ENCODE measurements around the gene CFLAR. TPM values are rescaled to one million over a fixed set of nuclear protein-coding genes. Genes with fewer than 3 reads are reported as not detected.

CFLAR gene
- total RNA-seq, 1 experiment from 2014 or later = 35.6 TPM

GRCh38 chr2:201185863-201186262 is 69.9 kb downstream of the CFLAR start:
- Histone ChIP-seq H4K20me1 (ENCODE audit: insufficient read depth) (no peaks in the 10 kb centered on the region), H3K4me2 (ENCODE audit: low read length) (no peak overlapping the region), H3K9ac (ENCODE audit: low read length) (no peak overlapping the region), H3K9me2 (ENCODE audit: insufficient read depth) (no peaks in the 10 kb centered on the region), H3K27ac (ENCODE audit: low read depth, low read length) (no peak overlapping the region), H3K4me1 (ENCODE audit: control insufficient read depth in 1 of 2, insufficient read depth in 2 of 2, low read length in 2 of 2) (peaks cover 0 to 13% of the 10 kb centered on the region in 2 experiments; a peak in 2 of 4 replicates), H3K9me3 (ENCODE audit: control insufficient read depth in 1 of 2, insufficient read depth in 1 of 2, low read depth in 1 of 2, low read length in 2 of 2) (no peaks in the 10 kb centered on the region), H3K4me3 (replicated peaks in 1 of 2; ENCODE audit: low read depth in 1 of 2, low read length in 2 of 2) (no peak overlapping the region), H3K27me3 (ENCODE audit: insufficient read depth, low read length) (no peaks in the 10 kb centered on the region), H3K79me2 (ENCODE audit: insufficient read depth, low read length) (no peaks in the 10 kb centered on the region), H2AFZ (ENCODE audit: low read depth, low read length, poor library complexity, severe bottlenecking) (no peak overlapping the region), H3K36me3 (ENCODE audit: control insufficient read depth in 1 of 2, insufficient read depth in 2 of 2, low read length in 2 of 2) (no peaks in the 10 kb centered on the region)
- RAD21 ChIA-PET (ENCODE audit: low non-redundant PET in 1 of 2, low total read pairs in 2 of 2, uncharacterized antibody in 2 of 2, unreplicated experiment in 2 of 2) = no interaction called here
- BruUV-seq (replicated peaks) = no TSS peak
- TF ChIP-seq EZH2 (IDR thresholded peaks at IDR 0.05) (no peak), POLR2AphosphoS5 (IDR thresholded peaks at IDR 0.05; ENCODE audit: low read depth, low read length) (no peak), SIN3A (IDR thresholded peaks at IDR 0.05; ENCODE audit: low read depth) (no peak), TCF7L2 (IDR thresholded peaks at IDR 0.05; ENCODE audit: borderline replicate concordance, extremely low read depth, insufficient read depth, insufficient read length) (no peak), ELF1 (IDR thresholded peaks at IDR 0.05; ENCODE audit: borderline replicate concordance, low read depth) (no peak), REST (IDR thresholded peaks at IDR 0.05; ENCODE audit: low read depth) (no peak), CTCF (IDR thresholded peaks at IDR 0.05 in 2 of 3, conservative IDR thresholded peaks at IDR 0.05 in 1 of 3; ENCODE audit: borderline replicate concordance in 1 of 3, insufficient read depth in 1 of 3, low read depth in 2 of 3, low read length in 2 of 3) (no peak), EGR1 (IDR thresholded peaks at IDR 0.05; ENCODE audit: low read depth) (no peak), MAX (IDR thresholded peaks at IDR 0.05) (no peak), ZFX (IDR thresholded peaks at IDR 0.05) (no peak), RAD21 (IDR thresholded peaks at IDR 0.05; ENCODE audit: low read depth) (no peak), SP1 (IDR thresholded peaks at IDR 0.05; ENCODE audit: low read depth) (no peak), ATF3 (IDR thresholded peaks at IDR 0.05) (no peak), SRF (IDR thresholded peaks at IDR 0.05; ENCODE audit: low read depth) (no peak)
- no peak for DNase-seq (ENCODE audit: low read depth, low spot score)
- POLR2A ChIA-PET = no interaction called here
- intact Hi-C loops (cut with micrococcal nuclease) = no loop called here
- no peak for ATAC-seq
- CTCF ChIA-PET = no interaction called here

All from HCT116 (cell line).